Activated naive CD4-positive, alpha-beta T cell treated with anti-CD3 and anti-CD28 coated beads for 36 hours (primary cell): Measurements from ENCODE around the gene DCDC1. TPM values are rescaled to one million over a fixed set of nuclear protein-coding genes. Genes with fewer than 3 reads are reported as not detected.

ENCODE experiments used
- CTCF ChIA-PET: fragments of 350-600 bp; sonication (Branson Sonifier 250); formaldehyde crosslinking; loops from one replicate; lab custom pipeline; 2021; ENCODE audit warnings: antibody characterized with exemption; lab: Charles Lee
- DNase-seq: peaks from one replicate; pipeline ENCODE4 v3.0.0-alpha.2; 2020
- H3K27ac Mint-ChIP-seq: one replicate; pipeline ENCODE4 v1.8.0; 2021; ENCODE audit warnings: mild to moderate bottlenecking, mixed read lengths
- H3K27me3 Mint-ChIP-seq: one replicate; pipeline ENCODE4 v1.8.0; 2021; ENCODE audit warnings: low read depth, mixed read lengths
- H3K36me3 Mint-ChIP-seq: one replicate; pipeline ENCODE4 v1.8.0; 2021; ENCODE audit warnings: low read depth, mixed read lengths
- H3K4me1 Mint-ChIP-seq: one replicate; pipeline ENCODE4 v1.8.0; 2021; ENCODE audit warnings: low read depth, mixed read lengths
- H3K4me3 Mint-ChIP-seq: one replicate; pipeline ENCODE4 v1.8.0; 2021; ENCODE audit warnings: mild to moderate bottlenecking, moderate library complexity, mixed read lengths
- H3K9me3 Mint-ChIP-seq: one replicate; pipeline ENCODE4 v1.8.0; 2021; ENCODE audit warnings: mixed read lengths
- intact Hi-C: fragments of 100-400 bp; cut with micrococcal nuclease; formaldehyde crosslinking; loops from one replicate; pipeline ENCODE4 v1.15.1; 2023
- total RNA-seq, 2 experiments: library from RNA; stranded (reverse); gene quantifications; one replicate each; pipeline ENCODE4 v1.2.3, GENCODE V29; 2021

DCDC1 gene
- total RNA-seq, 2 experiments from 2014 or later = 0.25 TPM; not detected in 1

- no peaks in the 10 kb centered on the region for H3K9me3 Mint-ChIP-seq
- CTCF ChIA-PET = interaction anchor here (0.6 kb wide), 2 partner anchors 15 to 123 kb away, joined by 4 read pairs; partner anchors contain the start of genes DCDC1 and DNAJC24
Observed at GRCh38 chr11:31246451-31247165, 122.9 kb downstream of the DCDC1 start.

GRCh38 chr11:31243706-31244105 is 125.8 kb downstream of the DCDC1 start:
- Mint-ChIP-seq H3K27me3 (no peaks in the 10 kb centered on the region), H3K36me3 (no peaks in the 10 kb centered on the region), H3K9me3 (no peaks in the 10 kb centered on the region), H3K4me1 (no peaks in the 10 kb centered on the region), H3K27ac (no peak overlapping the region), H3K4me3 (no peak overlapping the region)
- no peak for DNase-seq
- intact Hi-C loops = no loop called here
- CTCF ChIA-PET = interaction anchor here (0.6 kb wide), 1 partner anchor 763 kb away, joined by 3 read pairs; no protein-coding TSS in a partner anchor

More at GRCh38 chr11:31246451-31247165, 122.9 kb downstream of the DCDC1 start:
- DNase-seq = no peak
- Mint-ChIP-seq H3K27me3 (no peaks in the 10 kb centered on the region), H3K4me1 (no peaks in the 10 kb centered on the region), H3K4me3 (no peak overlapping the region), H3K36me3 (no peaks in the 10 kb centered on the region), H3K27ac (no peak overlapping the region)
- intact Hi-C loops = no loop called here

GRCh38 chr11:31240340-31240904 is 129.1 kb downstream of the DCDC1 start:
- no peaks in the 10 kb centered on the region for H3K4me1 Mint-ChIP-seq
- CTCF ChIA-PET = interaction anchor here (0.6 to 3.2 kb wide), 9 partner anchors 59 to 935 kb away, joined by 3 to 11 read pairs (median 3); no protein-coding TSS in a partner anchor
- no peak overlapping the region for H3K4me3 Mint-ChIP-seq
- H3K36me3 Mint-ChIP-seq = no peaks in the 10 kb centered on the region
- H3K27me3 Mint-ChIP-seq = peaks cover 4% of the 10 kb centered on the region
- H3K27ac Mint-ChIP-seq = no peak overlapping the region
- peak; percentile 33 for DNase-seq
- H3K9me3 Mint-ChIP-seq = no peaks in the 10 kb centered on the region
- intact Hi-C loops = loop anchor here (1.0 kb wide), 4 partner anchors 631 to 936 kb away; no protein-coding TSS in a partner anchor

GRCh38 chr11:31237819-31238760 is 131.4 kb downstream of the DCDC1 start:
- no peak overlapping the region for H3K27ac Mint-ChIP-seq
- intact Hi-C loops = loop anchor here (2.0 to 10.0 kb wide), 3 partner anchors 157 to 1061 kb away; no protein-coding TSS in a partner anchor
- no peak overlapping the region for H3K4me3 Mint-ChIP-seq
- H3K4me1 Mint-ChIP-seq = no peaks in the 10 kb centered on the region
- H3K36me3 Mint-ChIP-seq = no peaks in the 10 kb centered on the region
- no peaks in the 10 kb centered on the region for H3K9me3 Mint-ChIP-seq
- DNase-seq = no peak
- peaks cover 4% of the 10 kb centered on the region for H3K27me3 Mint-ChIP-seq
- CTCF ChIA-PET = interaction anchor here (0.5 to 1.7 kb wide), 5 partner anchors 92 to 721 kb away, joined by 3 to 11 read pairs (median 5); no protein-coding TSS in a partner anchor

- no peaks in the 10 kb centered on the region for H3K4me1 Mint-ChIP-seq
- peaks cover 4% of the 10 kb centered on the region for H3K27me3 Mint-ChIP-seq
- H3K4me3 Mint-ChIP-seq = no peak overlapping the region
- H3K36me3 Mint-ChIP-seq = no peaks in the 10 kb centered on the region
- CTCF ChIA-PET = interaction anchor here (0.7 kb wide), 1 partner anchor 938 kb away, joined by 3 read pairs; no protein-coding TSS in a partner anchor
- H3K9me3 Mint-ChIP-seq = no peaks in the 10 kb centered on the region
- DNase-seq = no peak
- intact Hi-C loops = loop anchor here (2.0 to 10.0 kb wide), 3 partner anchors 159 to 1063 kb away; no protein-coding TSS in a partner anchor
- no peak overlapping the region for H3K27ac Mint-ChIP-seq
Observed at GRCh38 chr11:31236143-31236542, 133.4 kb downstream of the DCDC1 start.

GRCh38 chr11:31233425-31233824 is 136.1 kb downstream of the DCDC1 start:
- Mint-ChIP-seq H3K9me3 (no peaks in the 10 kb centered on the region), H3K36me3 (no peaks in the 10 kb centered on the region), H3K4me3 (no peak overlapping the region), H3K27me3 (peaks cover 4% of the 10 kb centered on the region), H3K27ac (no peak overlapping the region), H3K4me1 (no peaks in the 10 kb centered on the region)
- intact Hi-C loops = loop anchor here (2.0 to 10.0 kb wide), 3 partner anchors 127 to 889 kb away; no protein-coding TSS in a partner anchor
- CTCF ChIA-PET = no interaction called here
- no peak for DNase-seq

- Mint-ChIP-seq H3K4me3 (no peak overlapping the region), H3K9me3 (no peaks in the 10 kb centered on the region), H3K4me1 (no peaks in the 10 kb centered on the region), H3K36me3 (no peaks in the 10 kb centered on the region), H3K27ac (no peak overlapping the region), H3K27me3 (peaks cover 4% of the 10 kb centered on the region)
- no peak for DNase-seq
- CTCF ChIA-PET = no interaction called here
- intact Hi-C loops = loop anchor here (10.0 kb wide), 2 partner anchors 163 to 887 kb away; no protein-coding TSS in a partner anchor
Observed at GRCh38 chr11:31231601-31232000, 137.9 kb downstream of the DCDC1 start.

- Mint-ChIP-seq H3K4me1 (no peaks in the 10 kb centered on the region), H3K4me3 (no peak overlapping the region), H3K9me3 (no peaks in the 10 kb centered on the region), H3K27ac (no peak overlapping the region), H3K36me3 (no peaks in the 10 kb centered on the region), H3K27me3 (peaks cover 9% of the 10 kb centered on the region)
- no peak for DNase-seq
- intact Hi-C loops = no loop called here
- CTCF ChIA-PET = no interaction called here
Observed at GRCh38 chr11:31218847-31219246, 150.7 kb downstream of the DCDC1 start.

GRCh38 chr11:31214372-31214771 is 155.2 kb downstream of the DCDC1 start:
- no peaks in the 10 kb centered on the region for H3K36me3 Mint-ChIP-seq
- no peak overlapping the region for H3K27ac Mint-ChIP-seq
- no peak overlapping the region for H3K4me3 Mint-ChIP-seq
- DNase-seq = no peak
- no peaks in the 10 kb centered on the region for H3K9me3 Mint-ChIP-seq
- intact Hi-C loops = no loop called here
- H3K4me1 Mint-ChIP-seq = no peaks in the 10 kb centered on the region
- CTCF ChIA-PET = no interaction called here
- H3K27me3 Mint-ChIP-seq = peaks cover 6% of the 10 kb centered on the region

GRCh38 chr11:31199378-31199777 is 170.2 kb downstream of the DCDC1 start:
- Mint-ChIP-seq H3K4me3 (no peak overlapping the region), H3K9me3 (no peaks in the 10 kb centered on the region), H3K36me3 (no peaks in the 10 kb centered on the region), H3K27ac (no peak overlapping the region), H3K4me1 (no peaks in the 10 kb centered on the region), H3K27me3 (peaks cover 12% of the 10 kb centered on the region)
- intact Hi-C loops = no loop called here
- CTCF ChIA-PET = no interaction called here
- no peak for DNase-seq

- CTCF ChIA-PET = no interaction called here
- DNase-seq = no peak
- no peaks in the 10 kb centered on the region for H3K36me3 Mint-ChIP-seq
- H3K9me3 Mint-ChIP-seq = peaks cover 15% of the 10 kb centered on the region
- no peak overlapping the region for H3K27ac Mint-ChIP-seq
- peaks cover 2% of the 10 kb centered on the region for H3K27me3 Mint-ChIP-seq
- intact Hi-C loops = no loop called here
- no peaks in the 10 kb centered on the region for H3K4me1 Mint-ChIP-seq
- H3K4me3 Mint-ChIP-seq = no peak overlapping the region
Observed at GRCh38 chr11:31173926-31174680, 195.4 kb downstream of the DCDC1 start.
